ENCODE data around the gene HSD11B1.

Gene HSD11B1

GRCh38 chr1:209704584-209704983 is at the start of gene HSD11B1:
Gene HSD11B1 (plus strand): TSS chr1:209704846. CDS start chr1:209704943, 97 bp downstream.
- Histone ChIP-seq H3K4me3 (ENCODE audit: low read depth in 1 of 2, low read length in 2 of 2) (no peak within 1 kb of the TSS), H3K36me3 (ENCODE audit: insufficient read depth, low read length) (no peaks in the 10 kb centered on the region), H3K27me3 (ENCODE audit: control insufficient read depth in 1 of 2, insufficient read depth in 2 of 2, low read length in 2 of 2) (no peaks in the 10 kb centered on the region), H3K9ac (ENCODE audit: low read length) (no peak within 1 kb of the TSS), H3K27ac (ENCODE audit: low read depth, low read length) (no peak within 1 kb of the TSS), H3K9me3 (ENCODE audit: low read length) (no peaks in the 10 kb centered on the region), H3K4me1 (ENCODE audit: insufficient read depth, low read length) (no peaks in the 10 kb centered on the region)

GRCh38 chr1:209655411-209656231 is 49.0 kb upstream of the HSD11B1 start:
- H3K27me3 ChIP-seq (ENCODE audit: control insufficient read depth in 1 of 2, insufficient read depth in 2 of 2, low read length in 2 of 2), result no peaks in the 10 kb centered on the region
- no peaks in the 10 kb centered on the region for H3K36me3 ChIP-seq (ENCODE audit: insufficient read depth, low read length)
- no peaks in the 10 kb centered on the region for H3K9me3 ChIP-seq (ENCODE audit: low read length)
- H3K9ac ChIP-seq (ENCODE audit: low read length), result no peak overlapping the region
- peaks cover 19% of the 10 kb centered on the region for H3K4me1 ChIP-seq (ENCODE audit: insufficient read depth, low read length)
- H3K27ac ChIP-seq (ENCODE audit: low read depth, low read length), result no peak overlapping the region
- H3K4me3 ChIP-seq (ENCODE audit: low read depth in 1 of 2, low read length in 2 of 2), result no peak overlapping the region

GRCh38 chr1:209657140-209657879 is 47.3 kb upstream of the HSD11B1 start:
- peaks cover 11% of the 10 kb centered on the region for H3K4me1 ChIP-seq (ENCODE audit: insufficient read depth, low read length)
- H3K36me3 ChIP-seq (ENCODE audit: insufficient read depth, low read length), result no peaks in the 10 kb centered on the region
- H3K4me3 ChIP-seq (ENCODE audit: low read depth in 1 of 2, low read length in 2 of 2), result no peak overlapping the region
- no peaks in the 10 kb centered on the region for H3K27me3 ChIP-seq (ENCODE audit: control insufficient read depth in 1 of 2, insufficient read depth in 2 of 2, low read length in 2 of 2)
- H3K27ac ChIP-seq (ENCODE audit: low read depth, low read length), result no peak overlapping the region
- no peaks in the 10 kb centered on the region for H3K9me3 ChIP-seq (ENCODE audit: low read length)
- no peak overlapping the region for H3K9ac ChIP-seq (ENCODE audit: low read length)

- Histone ChIP-seq H3K27me3 (ENCODE audit: control insufficient read depth in 1 of 2, insufficient read depth in 2 of 2, low read length in 2 of 2) (no peaks in the 10 kb centered on the region), H3K36me3 (ENCODE audit: insufficient read depth, low read length) (no peaks in the 10 kb centered on the region), H3K9me3 (ENCODE audit: low read length) (no peaks in the 10 kb centered on the region), H3K9ac (ENCODE audit: low read length) (no peak overlapping the region), H3K4me3 (ENCODE audit: low read depth in 1 of 2, low read length in 2 of 2) (no peak overlapping the region), H3K4me1 (ENCODE audit: insufficient read depth, low read length) (peaks cover 7% of the 10 kb centered on the region), H3K27ac (ENCODE audit: low read depth, low read length) (no peak overlapping the region)
These were observed 46.7 kb upstream of the HSD11B1 start for GRCh38 chr1:209657918-209658317.

- no peaks in the 10 kb centered on the region for H3K4me1 ChIP-seq (ENCODE audit: insufficient read depth, low read length)
These were observed 44.7 kb upstream of the HSD11B1 start for GRCh38 chr1:209659909-209660308.

GRCh38 chr1:209661071-209661470 is 43.6 kb upstream of the HSD11B1 start:
- no peak overlapping the region for H3K27ac ChIP-seq (ENCODE audit: low read depth, low read length)
- H3K9me3 ChIP-seq (ENCODE audit: low read length), result no peaks in the 10 kb centered on the region
- no peak overlapping the region for H3K4me3 ChIP-seq (ENCODE audit: low read depth in 1 of 2, low read length in 2 of 2)
- H3K27me3 ChIP-seq (ENCODE audit: control insufficient read depth in 1 of 2, insufficient read depth in 2 of 2, low read length in 2 of 2), result no peaks in the 10 kb centered on the region
- no peaks in the 10 kb centered on the region for H3K4me1 ChIP-seq (ENCODE audit: insufficient read depth, low read length)
- H3K36me3 ChIP-seq (ENCODE audit: insufficient read depth, low read length), result no peaks in the 10 kb centered on the region
- H3K9ac ChIP-seq (ENCODE audit: low read length), result no peak overlapping the region

More at GRCh38 chr1:209659909-209660308, 44.7 kb upstream of the HSD11B1 start:
- Histone ChIP-seq H3K9me3 (ENCODE audit: low read length) (no peaks in the 10 kb centered on the region), H3K27ac (ENCODE audit: low read depth, low read length) (no peak overlapping the region), H3K4me3 (ENCODE audit: low read depth in 1 of 2, low read length in 2 of 2) (no peak overlapping the region), H3K27me3 (ENCODE audit: control insufficient read depth in 1 of 2, insufficient read depth in 2 of 2, low read length in 2 of 2) (no peaks in the 10 kb centered on the region), H3K36me3 (ENCODE audit: insufficient read depth, low read length) (no peaks in the 10 kb centered on the region), H3K9ac (ENCODE audit: low read length) (no peak overlapping the region)

GRCh38 chr1:209662879-209663327 is 41.7 kb upstream of the HSD11B1 start:
- Histone ChIP-seq H3K4me1 (ENCODE audit: insufficient read depth, low read length) (no peaks in the 10 kb centered on the region), H3K9me3 (ENCODE audit: low read length) (no peaks in the 10 kb centered on the region), H3K27ac (ENCODE audit: low read depth, low read length) (no peak overlapping the region), H3K4me3 (ENCODE audit: low read depth in 1 of 2, low read length in 2 of 2) (no peak overlapping the region), H3K9ac (ENCODE audit: low read length) (no peak overlapping the region), H3K27me3 (ENCODE audit: control insufficient read depth in 1 of 2, insufficient read depth in 2 of 2, low read length in 2 of 2) (no peaks in the 10 kb centered on the region), H3K36me3 (ENCODE audit: insufficient read depth, low read length) (no peaks in the 10 kb centered on the region)

- no peaks in the 10 kb centered on the region for H3K27me3 ChIP-seq (ENCODE audit: control insufficient read depth in 1 of 2, insufficient read depth in 2 of 2, low read length in 2 of 2)
- H3K4me3 ChIP-seq (ENCODE audit: low read depth in 1 of 2, low read length in 2 of 2), result no peak overlapping the region
- no peaks in the 10 kb centered on the region for H3K4me1 ChIP-seq (ENCODE audit: insufficient read depth, low read length)
- H3K27ac ChIP-seq (ENCODE audit: low read depth, low read length), result no peak overlapping the region
- H3K9me3 ChIP-seq (ENCODE audit: low read length), result no peaks in the 10 kb centered on the region
- no peak overlapping the region for H3K9ac ChIP-seq (ENCODE audit: low read length)
- no peaks in the 10 kb centered on the region for H3K36me3 ChIP-seq (ENCODE audit: insufficient read depth, low read length)
These were observed 37.5 kb upstream of the HSD11B1 start for GRCh38 chr1:209667103-209667502.

- Histone ChIP-seq H3K27me3 (ENCODE audit: control insufficient read depth in 1 of 2, insufficient read depth in 2 of 2, low read length in 2 of 2) (no peaks in the 10 kb centered on the region), H3K4me3 (ENCODE audit: low read depth in 1 of 2, low read length in 2 of 2) (no peak overlapping the region), H3K9me3 (ENCODE audit: low read length) (no peaks in the 10 kb centered on the region), H3K36me3 (ENCODE audit: insufficient read depth, low read length) (no peaks in the 10 kb centered on the region), H3K27ac (ENCODE audit: low read depth, low read length) (no peak overlapping the region), H3K4me1 (ENCODE audit: insufficient read depth, low read length) (no peaks in the 10 kb centered on the region), H3K9ac (ENCODE audit: low read length) (no peak overlapping the region)
These were observed 36.9 kb upstream of the HSD11B1 start for GRCh38 chr1:209667708-209668107.

GRCh38 chr1:209670441-209671082 is 34.1 kb upstream of the HSD11B1 start:
- Histone ChIP-seq H3K27me3 (ENCODE audit: control insufficient read depth in 1 of 2, insufficient read depth in 2 of 2, low read length in 2 of 2) (no peaks in the 10 kb centered on the region), H3K4me3 (ENCODE audit: low read depth in 1 of 2, low read length in 2 of 2) (no peak overlapping the region), H3K9ac (ENCODE audit: low read length) (no peak overlapping the region), H3K36me3 (ENCODE audit: insufficient read depth, low read length) (no peaks in the 10 kb centered on the region), H3K27ac (ENCODE audit: low read depth, low read length) (no peak overlapping the region), H3K9me3 (ENCODE audit: low read length) (no peaks in the 10 kb centered on the region), H3K4me1 (ENCODE audit: insufficient read depth, low read length) (peaks cover 8% of the 10 kb centered on the region)
